Ectodermal cell (in vitro differentiated cells): ENCODE results near the gene BAX.

Source experiments
- H3K27ac ChIP-seq: 2 replicates; pipeline ENCODE4 v1.7.0; 2013; ENCODE audit warnings: mild to moderate bottlenecking, low read depth, low read length; ENCODE audit not compliant: insufficient read depth, poor library complexity, severe bottlenecking
- H3K27me3 ChIP-seq: 2 replicates; pipeline ENCODE4 v1.7.0; 2013; ENCODE audit warnings: mild to moderate bottlenecking, low read length; ENCODE audit not compliant: insufficient read depth, control insufficient read depth, poor library complexity, severe bottlenecking
- H3K36me3 ChIP-seq: one replicate; pipeline ENCODE4 v1.7.0; 2013; ENCODE audit warnings: low read length; ENCODE audit not compliant: control insufficient read depth, insufficient read depth
- H3K4me1 ChIP-seq: one replicate; pipeline ENCODE4 v1.7.0; 2013; ENCODE audit warnings: low read length; ENCODE audit not compliant: control insufficient read depth, insufficient read depth
- H3K4me3 ChIP-seq: 2 replicates; pipeline ENCODE4 v1.7.0; 2013; ENCODE audit warnings: low read depth, low read length, control low read depth; ENCODE audit not compliant: insufficient read depth
- H3K9me3 ChIP-seq: 2 replicates; pipeline ENCODE4 v1.7.0; 2013; ENCODE audit warnings: mild to moderate bottlenecking, low read length, moderate library complexity; ENCODE audit not compliant: control insufficient read depth
- WGBS, 2 experiments: methylation state at CpG; one replicate each; pipeline ENCODE4 v1.1.7; 2013; ENCODE audit warnings: missing lambda C conversion rate in 2 of 2; 5-methylcytosine and 5-hydroxymethylcytosine counted together

The BAX gene

DNA sequence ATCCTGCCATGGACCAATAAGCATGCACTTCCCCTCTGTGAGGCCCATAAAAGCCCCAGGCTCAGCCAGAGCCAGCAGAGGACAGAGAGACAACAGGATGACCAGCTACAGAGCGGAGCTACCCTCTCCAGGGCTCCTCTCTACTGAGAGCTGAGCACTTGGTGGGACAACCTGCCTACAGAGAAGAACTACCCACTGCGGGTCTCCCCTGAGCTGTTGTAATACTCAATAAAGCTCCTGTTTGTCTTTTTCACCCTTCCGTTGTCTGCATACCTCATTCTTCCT, 7.5 kb upstream of the BAX start:
- WGBS, 2 experiments: 94 to 95% methylated on average over 3 of the region's 3 CpGs
- H3K4me1 ChIP-seq: no peaks in the 10 kb centered on the region
- no peak overlapping the region for H3K4me3 ChIP-seq
- H3K36me3 ChIP-seq: no peaks in the 10 kb centered on the region
- no peak overlapping the region for H3K27ac ChIP-seq
- H3K9me3 ChIP-seq: no peaks in the 10 kb centered on the region
- no peaks in the 10 kb centered on the region for H3K27me3 ChIP-seq

- 93 to 94% methylated on average over 3 of the region's 3 CpGs for WGBS, 2 experiments
- H3K27ac ChIP-seq: no peak overlapping the region
- no peaks in the 10 kb centered on the region for H3K36me3 ChIP-seq
- H3K4me1 ChIP-seq: no peaks in the 10 kb centered on the region
- H3K4me3 ChIP-seq: no peak overlapping the region
- H3K27me3 ChIP-seq: no peaks in the 10 kb centered on the region
- H3K9me3 ChIP-seq: no peaks in the 10 kb centered on the region
Observed at GRCh38 chr19:48950159-48950558, 4.5 kb upstream of the BAX start.

GRCh38 chr19:48950830-48951519, 3.7 kb upstream of the BAX start:
- WGBS, 2 experiments: 77 to 84% methylated on average over 8 to 9 of the region's 9 CpGs
- Histone ChIP-seq H3K4me1 (peaks cover 6% of the 10 kb centered on the region), H3K27me3 (no peaks in the 10 kb centered on the region), H3K9me3 (no peaks in the 10 kb centered on the region), H3K27ac (no peak overlapping the region), H3K4me3 (no peak overlapping the region), H3K36me3 (no peaks in the 10 kb centered on the region)

DNA sequence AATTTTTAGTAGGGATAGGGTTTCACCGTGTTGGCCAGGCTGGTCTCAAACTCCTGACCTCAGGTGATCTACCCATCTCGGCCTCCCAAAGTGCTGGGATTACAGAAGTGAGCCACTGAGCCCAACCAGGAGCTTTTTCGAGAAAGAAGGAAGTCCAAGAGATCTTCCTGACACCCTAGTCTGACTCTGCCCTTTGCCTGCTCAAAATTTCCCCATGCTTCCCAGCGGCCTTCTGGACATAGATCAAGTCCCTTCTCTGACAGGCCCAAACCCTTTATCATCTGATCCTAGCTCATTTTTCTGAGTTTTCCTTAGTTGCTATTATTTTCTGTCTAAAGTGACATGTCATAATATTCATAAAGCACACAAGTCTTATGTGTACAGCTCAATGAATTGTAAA, 1.5 kb upstream of the BAX start:
- WGBS, 2 experiments: 91 to 94% methylated on average over 4 of the region's 4 CpGs
- H3K4me3 ChIP-seq: no peak overlapping the region
- H3K4me1 ChIP-seq: peaks cover 6% of the 10 kb centered on the region
- no peaks in the 10 kb centered on the region for H3K9me3 ChIP-seq
- H3K27me3 ChIP-seq: no peaks in the 10 kb centered on the region
- peaks cover 7% of the 10 kb centered on the region for H3K36me3 ChIP-seq
- no peak overlapping the region for H3K27ac ChIP-seq

DNA sequence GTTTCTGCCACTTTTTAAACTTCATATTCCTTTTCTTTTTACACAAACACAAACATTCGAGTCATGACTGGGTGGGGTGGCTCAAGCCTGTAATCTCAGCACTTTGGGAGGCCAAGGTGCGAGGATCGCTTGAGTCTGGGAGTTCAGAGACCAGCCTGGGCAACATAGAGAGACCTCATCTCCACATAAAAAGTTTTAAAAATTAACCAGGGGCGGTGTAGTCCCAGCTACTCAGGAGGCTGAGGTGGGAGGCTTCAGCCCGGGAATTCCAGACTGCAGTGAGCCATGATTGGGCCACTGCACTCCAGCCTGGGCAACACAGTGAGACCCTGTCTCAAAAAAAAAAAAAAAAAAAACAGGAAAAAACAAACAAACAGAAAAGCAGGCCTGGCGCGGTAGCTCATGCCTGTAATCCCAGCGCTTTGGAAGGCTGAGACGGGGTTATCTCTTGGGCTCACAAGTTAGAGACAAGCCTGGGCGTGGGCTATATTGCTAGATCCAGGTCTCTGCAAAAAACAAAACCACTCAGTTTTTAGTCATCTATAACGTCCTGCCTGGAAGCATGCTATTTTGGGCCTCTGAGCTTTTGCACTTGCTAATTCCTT, 583 bp upstream of the BAX start:
- Histone ChIP-seq H3K4me1 (peaks cover 6% of the 10 kb centered on the region), H3K4me3 (peak overlapping the region; percentile 98), H3K27ac (no peak overlapping the region), H3K9me3 (no peaks in the 10 kb centered on the region), H3K27me3 (no peaks in the 10 kb centered on the region), H3K36me3 (peaks cover 7% of the 10 kb centered on the region)
- WGBS, 2 experiments: 77 to 79% methylated on average over 11 of the region's 11 CpGs

- 62 to 66% methylated on average over 16 of the region's 16 CpGs for WGBS, 2 experiments
- Histone ChIP-seq H3K27ac (peak overlapping the region; percentile 79), H3K9me3 (no peaks in the 10 kb centered on the region), H3K27me3 (no peaks in the 10 kb centered on the region), H3K4me3 (peak overlapping the region; percentile 98), H3K4me1 (peaks cover 6% of the 10 kb centered on the region), H3K36me3 (peaks cover 7% of the 10 kb centered on the region)
Observed at GRCh38 chr19:48955308-48955958, 758 bp downstream of the BAX start.

- no peak overlapping the region for H3K27ac ChIP-seq
- WGBS, 2 experiments: 94 to 97% methylated on average over 8 of the region's 8 CpGs
- no peaks in the 10 kb centered on the region for H3K9me3 ChIP-seq
- no peak overlapping the region for H3K4me3 ChIP-seq
- H3K36me3 ChIP-seq: peaks cover 12% of the 10 kb centered on the region
- H3K4me1 ChIP-seq: peaks cover 9% of the 10 kb centered on the region
- H3K27me3 ChIP-seq: no peaks in the 10 kb centered on the region
Observed at GRCh38 chr19:48958006-48958405, 3.3 kb downstream of the BAX start.

DNA sequence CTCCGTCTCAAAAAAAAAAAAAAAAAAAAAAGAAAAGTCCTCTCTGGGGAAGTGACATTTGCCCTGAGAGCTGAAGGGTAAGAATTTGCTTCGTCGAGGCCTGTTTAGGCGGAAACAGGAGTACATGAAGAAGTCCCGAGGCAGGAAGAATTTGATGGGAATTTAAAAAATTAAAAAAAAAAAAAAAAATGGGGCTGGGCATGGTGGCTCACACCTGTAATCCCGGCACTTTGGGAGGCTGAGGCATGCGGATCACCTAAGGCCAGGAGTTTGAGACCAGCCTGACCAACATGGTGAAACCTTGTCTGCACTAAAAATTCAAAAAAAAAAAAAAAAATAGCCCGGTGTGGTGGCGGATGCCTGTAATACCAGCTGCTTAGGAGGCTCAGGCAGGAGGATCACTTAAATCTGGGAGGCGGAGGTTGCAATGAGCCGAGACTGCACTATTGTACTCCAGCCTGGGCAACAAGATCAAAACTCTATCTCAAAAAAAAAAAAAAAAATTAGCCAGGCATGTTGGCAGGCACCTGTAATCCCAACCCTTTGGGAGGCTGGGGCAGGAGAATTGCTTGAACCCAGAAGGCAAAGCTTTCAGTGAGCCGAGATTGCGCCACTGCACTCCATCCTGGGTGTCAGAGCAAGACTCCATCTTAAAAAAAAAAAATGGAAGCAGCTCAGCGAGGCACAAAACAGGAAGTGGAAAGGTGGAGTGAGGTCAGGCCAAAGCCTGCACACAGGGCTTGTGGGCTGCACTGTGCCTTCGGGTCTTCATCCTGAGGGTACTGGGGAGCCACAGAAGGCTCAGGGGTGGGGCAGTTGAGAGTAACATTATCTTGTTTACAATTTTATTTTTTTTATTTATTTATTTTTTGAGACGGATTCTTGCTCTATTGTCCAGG, 4.9 kb downstream of the BAX start:
- Histone ChIP-seq H3K27me3 (no peaks in the 10 kb centered on the region), H3K36me3 (peaks cover 12% of the 10 kb centered on the region), H3K27ac (no peak overlapping the region), H3K9me3 (no peaks in the 10 kb centered on the region), H3K4me1 (peaks cover 25% of the 10 kb centered on the region), H3K4me3 (no peak overlapping the region)
- WGBS, 2 experiments: 88 to 90% methylated on average over 16 of the region's 16 CpGs

DNA sequence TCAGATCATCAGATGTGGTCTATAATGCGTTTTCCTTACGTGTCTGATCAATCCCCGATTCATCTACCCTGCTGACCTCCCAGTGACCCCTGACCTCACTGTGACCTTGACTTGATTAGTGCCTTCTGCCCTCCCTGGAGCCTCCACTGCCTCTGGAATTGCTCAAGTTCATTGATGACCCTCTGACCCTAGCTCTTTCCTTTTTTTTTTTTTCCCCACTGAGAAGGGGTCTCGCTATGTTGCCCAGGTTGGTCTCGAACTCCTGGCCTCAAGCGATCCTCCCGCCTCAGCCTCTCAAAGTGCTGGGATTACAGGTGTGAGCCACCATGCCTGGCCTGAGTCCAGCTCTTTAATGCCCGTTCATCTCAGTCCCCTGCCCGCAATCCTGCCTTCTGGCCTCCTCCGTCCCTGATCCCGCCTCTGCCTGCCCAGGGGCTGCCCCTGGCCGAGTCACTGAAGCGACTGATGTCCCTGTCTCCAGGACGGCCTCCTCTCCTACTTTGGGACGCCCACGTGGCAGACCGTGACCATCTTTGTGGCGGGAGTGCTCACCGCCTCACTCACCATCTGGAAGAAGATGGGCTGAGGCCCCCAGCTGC, 6.5 kb downstream of the BAX start:
- WGBS, 2 experiments: 92 to 94% methylated on average over 19 of the region's 19 CpGs
- H3K27ac ChIP-seq: no peak overlapping the region
- H3K4me1 ChIP-seq: peaks cover 20% of the 10 kb centered on the region
- no peaks in the 10 kb centered on the region for H3K27me3 ChIP-seq
- no peaks in the 10 kb centered on the region for H3K9me3 ChIP-seq
- H3K36me3 ChIP-seq: peaks cover 13% of the 10 kb centered on the region
- H3K4me3 ChIP-seq: no peak overlapping the region

DNA sequence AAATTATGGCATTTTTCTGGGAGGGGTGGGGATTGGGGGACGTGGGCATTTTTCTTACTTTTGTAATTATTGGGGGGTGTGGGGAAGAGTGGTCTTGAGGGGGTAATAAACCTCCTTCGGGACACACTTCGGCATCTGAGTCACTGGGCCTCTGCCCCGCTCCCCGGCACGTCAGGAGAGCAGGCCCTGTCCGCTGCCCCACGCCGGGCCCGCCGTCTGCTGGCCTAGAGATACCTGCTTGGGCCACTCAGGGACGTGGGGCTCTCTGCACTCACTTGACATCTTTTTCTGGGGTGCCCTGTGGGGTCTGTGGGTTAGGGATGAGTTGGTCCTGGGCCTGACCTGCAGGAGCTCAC, 7.0 kb downstream of the BAX start:
- Histone ChIP-seq H3K9me3 (no peaks in the 10 kb centered on the region), H3K4me1 (peaks cover 23% of the 10 kb centered on the region), H3K36me3 (peaks cover 14% of the 10 kb centered on the region), H3K27ac (no peak overlapping the region), H3K27me3 (no peaks in the 10 kb centered on the region), H3K4me3 (no peak overlapping the region)
- 82 to 84% methylated on average over 12 of the region's 12 CpGs for WGBS, 2 experiments
